DND-41 (cell line): ENCODE data around the gene RBPJL.

ENCODE experiments used
- CTCF ChIP-seq: IDR thresholded peaks from 2 replicates; pipeline ENCODE4 v1.5.1; 2012; ENCODE audit warnings: borderline replicate concordance, low read length, moderate library complexity, mild to moderate bottlenecking; ENCODE audit not compliant: poor library complexity, severe bottlenecking; ENCODE audit errors: extremely low read depth
- EZH2 ChIP-seq: IDR thresholded peaks from 3 replicates; pipeline ENCODE4 v1.6.1; 2012; ENCODE audit warnings: borderline replicate concordance, low read depth, mild to moderate bottlenecking, moderate library complexity, low read length, inconsistent platforms; ENCODE audit not compliant: severe bottlenecking

GRCh38 chr20:45344168-45344860 is 37.7 kb downstream of the RBPJL start:
- TF ChIP-seq CTCF, result no peak
- no peak for TF ChIP-seq EZH2
